ENCODE data around the gene GFOD2. TPM values are rescaled to one million over a fixed set of nuclear protein-coding genes. Genes with fewer than 3 reads are reported as not detected.

GFOD2 gene
- total and polyA plus RNA-seq, 2 of the 13 experiments (the other 11 are each of a cell fraction or from before 2014, with no cell fraction given): 11.1 to 17.2 TPM

DNA sequence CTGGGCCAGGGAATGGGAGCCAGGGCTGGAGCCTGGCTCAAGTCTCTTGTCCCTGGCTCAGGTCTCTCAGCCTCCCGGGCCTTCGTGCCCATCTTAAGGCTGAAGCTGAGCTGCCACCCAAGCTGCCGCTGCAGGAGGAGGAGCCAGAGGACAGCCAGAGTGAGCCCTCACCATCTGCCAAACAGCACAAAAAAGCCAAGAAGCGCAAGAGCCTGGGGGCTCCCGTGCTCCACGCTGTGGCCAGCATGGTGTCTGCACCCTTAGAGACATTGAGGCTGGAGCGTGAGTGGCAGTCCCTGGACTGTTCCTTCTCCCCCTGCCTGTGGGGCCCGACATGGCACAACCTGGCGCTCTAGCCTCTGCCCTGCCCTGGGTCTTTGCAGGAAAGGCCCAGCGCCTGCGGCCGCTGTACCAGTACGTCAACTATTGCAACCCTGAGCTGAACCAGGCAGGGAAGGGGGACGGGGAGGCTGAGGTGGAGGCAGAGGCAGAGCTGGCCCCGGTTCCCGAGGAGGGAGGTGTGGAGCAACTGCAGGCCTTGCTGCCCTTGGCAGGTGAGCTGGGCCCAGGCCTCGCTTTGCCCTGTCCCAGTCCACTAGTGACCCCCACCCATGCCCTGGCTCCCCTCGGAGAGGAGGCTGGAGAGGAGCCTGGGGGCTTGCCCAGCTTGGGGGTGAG, 51.2 kb downstream of the GFOD2 start (continued):
- TF ChIP-seq, protein P1, sequence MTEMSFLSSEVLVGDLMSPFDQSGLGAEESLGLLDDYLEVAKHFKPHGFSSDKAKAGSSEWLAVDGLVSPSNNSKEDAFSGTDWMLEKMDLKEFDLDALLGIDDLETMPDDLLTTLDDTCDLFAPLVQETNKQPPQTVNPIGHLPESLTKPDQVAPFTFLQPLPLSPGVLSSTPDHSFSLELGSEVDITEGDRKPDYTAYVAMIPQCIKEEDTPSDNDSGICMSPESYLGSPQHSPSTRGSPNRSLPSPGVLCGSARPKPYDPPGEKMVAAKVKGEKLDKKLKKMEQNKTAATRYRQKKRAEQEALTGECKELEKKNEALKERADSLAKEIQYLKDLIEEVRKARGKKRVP (CRISPR knock-in tag; IDR thresholded peaks at IDR 0.05): no peak
- TF ChIP-seq FOXC1 (CRISPR knock-in tag; IDR thresholded peaks at IDR 0.05; ENCODE audit: borderline replicate concordance) (peak; percentile 84; the same call in 1 of the 2 replicates), ZFP36 (IDR thresholded peaks at IDR 0.05; ENCODE audit: borderline replicate concordance, low read depth, low read length, partially characterized antibody) (no peak), ZNF788 (CRISPR knock-in tag; IDR thresholded peaks at IDR 0.05; ENCODE audit: borderline replicate concordance) (peak; percentile 75; the same call in 1 of the 2 replicates), ZFP90 (CRISPR knock-in tag; IDR thresholded peaks at IDR 0.05; ENCODE audit: borderline replicate concordance) (peak; percentile 73; the same call in 1 of the 2 replicates), NFYB (CRISPR knock-in tag; IDR thresholded peaks at IDR 0.05) (no peak), SP140L (CRISPR knock-in tag; IDR thresholded peaks at IDR 0.05; ENCODE audit: borderline replicate concordance) (no peak), ZNF678 (CRISPR knock-in tag; IDR thresholded peaks at IDR 0.05) (peak; percentile 83; the same call in 1 of the 2 replicates), HES4 (CRISPR knock-in tag; IDR thresholded peaks at IDR 0.05; ENCODE audit: borderline replicate concordance) (no peak), FIP1L1 (IDR thresholded peaks at IDR 0.05; ENCODE audit: borderline replicate concordance, insufficient read depth, low read depth, low read length) (no peak), ZNF253 (CRISPR knock-in tag; IDR thresholded peaks at IDR 0.05; ENCODE audit: borderline replicate concordance) (no peak), ZBTB44 (CRISPR knock-in tag; IDR thresholded peaks at IDR 0.05) (no peak), ZNF761 (CRISPR knock-in tag; conservative IDR thresholded peaks at IDR 0.05) (peak; percentile 62; the same call in 1 of the 2 replicates), ZNF713 (CRISPR knock-in tag; IDR thresholded peaks at IDR 0.05) (no peak), IRF2 (CRISPR knock-in tag; IDR thresholded peaks at IDR 0.05) (peak; percentile 90), ZIK1 (CRISPR knock-in tag; IDR thresholded peaks at IDR 0.05; ENCODE audit: borderline replicate concordance, low read depth) (no peak), ZNF556 (CRISPR knock-in tag; IDR thresholded peaks at IDR 0.05; ENCODE audit: borderline replicate concordance) (peak; percentile 79; the same call in 1 of the 2 replicates), RFXANK (CRISPR knock-in tag; IDR thresholded peaks at IDR 0.05) (peak; percentile 89; the same call in 1 of the 2 replicates), ZNF652 (CRISPR knock-in tag; IDR thresholded peaks at IDR 0.05; ENCODE audit: borderline replicate concordance, low read depth) (0 out of 2 replicates have a peak, but pooled peaks have one; percentile 38), ATF7-NPFF (CRISPR knock-in tag; IDR thresholded peaks at IDR 0.05; ENCODE audit: low read depth) (peak; percentile 70)
- TF ChIP-seq, protein P2, sequence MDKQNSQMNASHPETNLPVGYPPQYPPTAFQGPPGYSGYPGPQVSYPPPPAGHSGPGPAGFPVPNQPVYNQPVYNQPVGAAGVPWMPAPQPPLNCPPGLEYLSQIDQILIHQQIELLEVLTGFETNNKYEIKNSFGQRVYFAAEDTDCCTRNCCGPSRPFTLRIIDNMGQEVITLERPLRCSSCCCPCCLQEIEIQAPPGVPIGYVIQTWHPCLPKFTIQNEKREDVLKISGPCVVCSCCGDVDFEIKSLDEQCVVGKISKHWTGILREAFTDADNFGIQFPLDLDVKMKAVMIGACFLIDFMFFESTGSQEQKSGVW (CRISPR knock-in tag; IDR thresholded peaks at IDR 0.05; ENCODE audit: borderline replicate concordance): no peak
